Measurements from ENCODE around the gene ZNF827.

Gene ZNF827

DNA sequence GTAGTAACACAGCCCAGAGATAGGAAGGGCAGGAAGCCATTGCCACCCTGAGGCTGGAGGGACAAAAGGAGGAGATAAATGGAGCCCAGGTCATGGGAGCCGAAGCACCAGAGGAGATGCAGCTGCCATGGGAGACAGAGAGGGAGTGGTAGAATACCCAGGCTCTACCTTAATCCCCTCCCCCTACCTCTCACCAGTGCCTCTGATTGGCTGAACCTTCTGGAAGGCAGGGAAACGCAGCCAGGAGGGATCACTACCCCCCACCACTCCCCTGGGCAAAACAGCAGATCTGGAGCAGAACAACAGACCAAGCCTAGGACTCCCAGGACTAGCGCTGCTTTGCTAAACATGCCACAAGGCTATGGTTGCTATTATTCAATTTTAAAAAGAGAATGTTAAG, 114.2 kb downstream of the ZNF827 start:
- DNase-seq, result peak; percentile 51

DNA sequence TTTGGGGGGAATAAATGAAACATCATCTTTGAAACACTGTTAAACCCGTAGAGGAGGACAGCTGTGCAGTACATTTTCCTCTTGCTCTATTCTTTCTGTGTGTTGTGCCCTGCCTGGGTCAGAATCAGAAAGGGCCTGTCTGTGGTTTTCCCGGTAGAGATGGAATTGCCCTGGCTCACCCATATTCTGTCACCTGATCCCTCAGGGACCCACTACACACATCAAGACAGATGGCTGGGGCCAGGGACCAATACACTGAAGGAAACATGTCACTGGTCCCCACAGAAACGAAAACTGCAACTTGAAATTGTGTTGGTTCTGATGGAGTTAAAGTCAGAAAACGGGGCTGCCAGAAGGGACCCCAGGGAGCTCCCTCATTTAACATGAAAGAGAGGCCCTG, 114.9 kb downstream of the ZNF827 start:
- DNase-seq, result no peak

DNA sequence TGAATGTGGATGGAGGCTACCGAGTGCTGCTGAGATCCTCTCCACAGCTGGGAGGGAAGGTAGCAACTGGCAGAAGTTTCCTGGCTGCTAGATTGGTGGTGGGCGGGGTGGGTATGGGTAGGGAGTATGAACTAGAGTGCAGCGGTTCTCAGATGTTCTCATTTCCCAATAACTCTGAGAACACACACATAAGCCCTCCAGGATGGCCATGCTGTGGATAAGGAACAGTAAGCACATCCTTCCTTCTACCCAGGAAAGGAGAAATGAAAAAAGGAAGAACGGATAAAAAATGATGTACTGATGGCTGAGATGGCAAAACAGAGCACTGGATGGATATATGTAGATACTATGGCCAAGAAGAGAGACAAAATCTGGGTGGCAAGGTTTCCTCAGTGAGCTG, 116.0 kb downstream of the ZNF827 start:
- peak; percentile 4 for DNase-seq

DNA sequence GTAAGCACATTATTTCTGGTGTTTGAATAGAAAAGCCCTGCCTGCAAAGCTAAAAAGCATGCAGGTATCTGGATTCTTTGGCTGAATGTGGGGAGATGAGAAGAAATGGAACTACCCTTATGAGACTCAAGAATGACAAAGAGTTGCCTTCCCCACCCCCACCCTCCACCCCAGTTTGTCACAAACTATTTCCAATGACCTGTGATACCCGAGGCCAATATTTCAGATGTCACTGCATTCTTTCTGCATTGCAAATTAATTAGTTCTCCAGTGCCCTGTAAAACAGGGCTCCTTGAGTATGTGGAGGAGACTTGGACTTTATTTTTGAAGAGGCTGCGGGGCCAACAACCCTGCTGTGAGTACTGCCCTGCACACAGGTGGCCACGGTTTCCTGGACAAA, 116.4 kb downstream of the ZNF827 start:
- DNase-seq, result no peak

DNA sequence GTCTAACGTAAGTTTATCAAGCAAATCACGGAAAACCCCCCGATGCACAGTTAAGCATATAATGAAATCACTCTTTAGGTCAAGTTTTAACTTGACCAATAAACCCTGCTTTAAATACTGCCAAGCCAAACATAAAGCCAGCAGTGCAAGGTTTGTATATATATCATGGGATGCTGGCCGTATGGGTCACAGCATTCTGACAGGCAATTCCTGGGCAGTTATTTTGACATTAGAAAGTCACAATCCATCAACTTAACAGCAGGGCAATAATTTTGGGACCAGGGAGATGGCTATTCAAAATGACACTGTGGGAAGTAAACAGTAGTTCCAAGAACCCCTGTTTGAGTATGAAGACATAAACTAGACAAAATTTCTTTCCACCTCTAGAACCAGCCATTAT, 116.9 kb downstream of the ZNF827 start:
- DNase-seq, result peak; percentile 20

DNA sequence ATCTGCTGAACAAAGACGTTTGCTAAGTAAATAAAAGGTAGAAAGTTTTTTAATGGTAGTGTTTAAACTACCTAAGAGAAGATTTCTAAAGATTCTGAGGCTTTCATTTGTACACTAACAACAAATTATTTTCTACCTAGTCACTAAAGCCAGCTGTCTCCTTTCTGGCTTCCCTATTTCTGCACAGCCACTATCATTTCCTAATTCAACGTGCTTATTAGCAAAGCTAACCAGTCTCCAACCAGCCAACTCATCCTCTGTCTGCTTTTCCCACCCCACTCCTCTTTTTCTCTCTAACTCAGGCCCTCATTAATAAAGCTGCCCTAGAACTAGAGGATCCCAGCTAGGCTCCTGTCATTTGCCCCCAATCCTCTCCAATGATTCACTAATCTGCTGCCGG, 118.2 kb downstream of the ZNF827 start:
- DNase-seq, result peak; percentile 5

DNA sequence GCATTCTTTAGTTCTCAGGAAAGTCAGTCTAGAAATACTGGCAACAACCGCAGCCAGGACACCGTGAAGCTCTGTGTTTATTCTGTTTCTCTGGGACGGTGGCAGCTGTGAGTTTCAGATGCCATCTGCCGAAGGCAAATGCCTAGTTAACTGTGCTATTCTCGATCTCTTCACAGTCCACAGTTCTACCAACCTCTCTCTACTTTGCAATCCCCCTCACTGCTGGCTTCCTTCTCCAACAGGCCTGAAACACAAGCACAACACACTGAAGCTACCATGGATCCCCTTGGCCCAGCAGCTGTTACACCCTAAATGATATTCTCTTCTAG, 118.8 kb downstream of the ZNF827 start:
- no peak for DNase-seq

DNA sequence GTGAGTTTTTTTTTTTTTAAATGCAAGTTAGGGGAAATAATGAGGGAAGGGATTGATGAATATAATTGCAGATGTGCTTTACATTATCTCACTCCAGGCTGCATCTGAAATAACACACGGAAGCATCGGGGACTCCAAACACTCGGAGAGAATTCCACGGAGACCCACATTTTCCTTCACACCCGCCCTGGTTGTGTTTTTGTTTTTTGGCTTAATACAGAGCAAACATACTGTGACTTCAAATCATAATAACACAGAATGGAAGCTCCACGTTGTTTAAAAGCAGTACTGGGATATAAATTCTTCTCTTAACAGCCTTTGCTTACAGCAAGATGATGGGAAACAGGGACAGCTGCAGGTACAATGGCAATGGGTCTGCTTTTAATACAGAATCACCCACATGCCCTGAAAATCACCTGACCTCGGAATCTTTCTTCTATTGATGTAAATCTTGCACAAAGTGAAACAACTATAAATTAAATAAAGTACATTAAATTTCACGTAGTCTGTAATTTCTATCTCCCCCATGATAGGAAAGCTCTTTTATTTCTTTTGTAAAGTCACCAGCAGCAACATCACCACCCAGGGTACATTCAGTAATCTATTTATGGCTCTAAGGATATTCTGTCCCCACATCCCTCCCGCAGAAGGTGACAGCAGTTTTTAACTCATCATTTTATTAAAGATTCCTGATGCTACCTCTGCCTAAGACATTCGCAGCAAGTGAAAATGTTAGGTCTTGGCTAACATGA, 119.3 kb downstream of the ZNF827 start:
- no peak for DNase-seq

DNA sequence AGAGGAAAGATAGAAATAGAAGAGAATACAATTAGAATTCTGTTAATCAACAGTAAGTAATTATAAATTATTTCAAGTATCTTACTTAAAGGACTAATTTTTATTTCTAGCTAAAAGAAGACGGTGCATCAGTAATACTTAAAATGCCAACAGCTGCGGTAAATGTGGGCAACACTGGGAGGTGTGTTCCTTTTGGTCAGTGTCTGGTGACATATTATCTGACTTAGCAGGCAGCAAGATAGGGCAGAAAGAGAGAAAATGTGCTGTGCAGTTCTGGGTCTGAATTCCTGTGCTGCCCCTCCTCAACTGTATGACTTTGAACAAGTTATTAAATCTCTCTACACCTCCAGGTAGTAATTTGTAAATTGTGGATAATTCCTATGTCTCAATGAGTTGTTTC, 120.6 kb downstream of the ZNF827 start:
- DNase-seq, result no peak

DNA sequence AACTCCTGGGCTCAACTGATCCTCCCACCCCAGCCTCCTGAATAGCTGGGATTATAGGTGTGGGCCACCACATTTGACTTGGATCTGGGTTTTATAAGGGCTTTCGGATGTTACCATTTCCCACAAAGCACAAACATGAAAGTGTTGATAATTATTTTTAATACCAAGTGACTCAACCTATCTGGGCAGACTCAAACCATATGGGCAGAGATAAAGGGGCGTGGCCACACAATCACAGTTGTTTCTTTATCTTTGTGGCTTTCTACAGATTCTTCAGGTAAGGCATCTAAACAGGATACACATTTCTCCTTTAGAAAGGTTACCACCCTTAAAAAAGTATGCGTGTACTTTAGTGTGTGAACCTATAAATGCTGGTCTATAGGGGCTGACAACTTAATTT, 122.5 kb downstream of the ZNF827 start:
- no peak for DNase-seq

DNA sequence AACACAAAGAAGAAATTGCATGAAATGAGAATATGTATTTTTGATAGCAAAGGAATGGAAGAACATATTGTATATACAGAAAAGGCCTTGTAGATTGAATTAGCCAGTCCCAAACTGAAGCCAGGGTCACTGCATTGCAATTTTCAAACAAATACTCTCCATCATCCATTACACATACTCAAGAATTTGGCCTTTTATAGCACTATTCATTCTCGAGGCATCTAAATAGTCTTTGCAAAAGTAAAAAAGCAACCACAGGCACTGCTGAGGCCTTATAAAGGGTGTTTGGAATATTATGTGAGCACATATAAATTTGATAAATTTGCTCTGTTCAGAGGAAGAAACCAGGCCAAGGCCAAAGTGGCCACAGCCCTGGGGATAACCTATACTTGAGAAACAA, 123.0 kb downstream of the ZNF827 start:
- no peak for DNase-seq

DNA sequence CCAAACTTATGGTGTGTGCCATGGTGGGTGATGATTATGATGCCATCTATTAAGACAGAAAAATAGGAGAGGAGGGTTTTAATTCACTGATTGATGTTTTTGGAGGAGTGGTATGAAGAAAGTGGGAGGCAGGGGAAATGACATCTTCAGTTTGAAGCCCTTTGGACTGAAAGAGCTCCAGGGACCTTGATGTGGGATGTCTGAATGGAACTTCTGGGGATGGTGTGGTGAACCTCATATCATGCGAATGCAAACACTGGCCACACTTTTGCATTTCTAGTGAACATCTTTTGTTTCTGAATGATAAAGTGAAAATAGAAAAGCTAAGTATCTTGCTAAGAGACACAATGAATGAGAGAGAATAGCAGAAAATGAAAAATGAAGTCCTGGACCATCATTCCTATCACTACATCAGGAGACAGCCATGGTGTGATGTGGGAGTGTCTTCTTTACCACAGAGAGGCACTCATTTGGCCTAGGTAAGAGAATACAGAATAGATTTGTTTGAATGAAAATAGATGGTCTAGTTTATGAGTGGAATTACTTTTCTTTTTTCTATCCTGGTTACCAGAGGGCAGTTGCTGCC, 123.5 kb downstream of the ZNF827 start:
- no peak for DNase-seq

DNA sequence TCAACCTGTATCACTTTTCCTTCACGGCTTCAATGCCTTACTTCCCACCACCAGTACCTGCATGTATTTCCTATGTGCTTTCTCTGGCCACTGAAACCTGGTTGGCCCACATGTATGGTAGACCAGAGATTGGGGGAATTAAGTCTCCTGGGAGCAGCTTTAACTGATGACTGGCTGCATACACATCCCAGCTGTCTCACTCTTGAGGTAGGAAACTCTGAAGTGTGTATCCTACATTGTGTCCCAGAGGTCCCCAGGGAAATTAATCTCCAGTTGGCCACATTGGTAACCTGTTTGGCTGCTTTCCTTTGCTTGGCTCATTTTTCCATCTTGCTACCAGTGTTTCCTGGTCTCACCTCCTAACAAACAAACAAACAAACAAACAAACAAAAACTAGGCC, 124.4 kb downstream of the ZNF827 start:
- DNase-seq, result peak; percentile 1

DNA sequence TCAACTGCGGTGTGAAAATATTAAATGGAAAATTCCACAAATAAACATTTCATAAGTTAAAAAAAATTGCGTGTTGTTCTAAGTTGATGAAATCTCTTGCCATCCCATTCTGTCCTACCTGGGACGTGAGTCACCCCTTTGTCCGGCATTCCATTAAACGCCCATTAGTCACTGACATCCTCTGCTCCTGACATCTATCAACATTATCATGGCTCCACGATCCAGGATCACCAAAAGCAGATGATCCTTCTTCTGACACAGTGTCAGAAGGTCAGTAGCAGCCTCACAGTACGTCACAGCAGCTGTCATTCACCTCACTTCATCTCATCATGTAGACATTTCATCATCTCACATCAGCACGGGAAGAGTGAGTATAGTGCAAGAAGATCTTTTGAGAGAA, 125.7 kb downstream of the ZNF827 start:
- DNase-seq, result no peak

DNA sequence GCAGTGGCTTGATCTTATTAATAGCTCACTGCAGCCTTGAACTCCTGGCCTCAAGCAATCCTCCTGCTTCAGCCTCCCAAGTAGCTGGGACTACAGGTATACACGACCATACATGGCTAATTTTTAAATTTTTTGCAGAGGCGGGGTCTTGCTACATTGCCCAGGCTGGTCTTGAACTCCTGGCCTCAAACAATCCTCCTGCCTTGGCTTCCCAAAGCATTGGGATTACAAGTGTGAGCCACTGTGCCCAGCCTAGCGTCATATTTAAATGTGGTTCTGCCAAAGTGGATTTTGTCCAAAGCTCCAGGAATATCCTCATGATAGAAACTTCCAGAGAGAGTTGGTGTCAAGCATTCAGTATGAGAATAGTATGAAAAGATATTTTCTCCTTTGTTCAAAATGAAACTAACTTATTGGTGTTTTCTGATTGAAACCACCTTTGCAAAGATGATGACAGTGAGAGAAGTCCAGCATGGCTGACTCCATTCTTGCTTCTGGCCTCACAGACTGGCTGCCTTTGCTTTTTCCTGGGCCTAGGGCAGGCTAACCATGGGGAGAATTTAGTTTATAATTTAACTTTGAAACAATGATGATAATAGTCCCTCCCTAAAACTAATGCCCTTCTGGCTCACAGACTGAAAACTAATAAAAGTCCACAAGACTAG, 129.6 kb downstream of the ZNF827 start:
- DNase-seq, result no peak

DNA sequence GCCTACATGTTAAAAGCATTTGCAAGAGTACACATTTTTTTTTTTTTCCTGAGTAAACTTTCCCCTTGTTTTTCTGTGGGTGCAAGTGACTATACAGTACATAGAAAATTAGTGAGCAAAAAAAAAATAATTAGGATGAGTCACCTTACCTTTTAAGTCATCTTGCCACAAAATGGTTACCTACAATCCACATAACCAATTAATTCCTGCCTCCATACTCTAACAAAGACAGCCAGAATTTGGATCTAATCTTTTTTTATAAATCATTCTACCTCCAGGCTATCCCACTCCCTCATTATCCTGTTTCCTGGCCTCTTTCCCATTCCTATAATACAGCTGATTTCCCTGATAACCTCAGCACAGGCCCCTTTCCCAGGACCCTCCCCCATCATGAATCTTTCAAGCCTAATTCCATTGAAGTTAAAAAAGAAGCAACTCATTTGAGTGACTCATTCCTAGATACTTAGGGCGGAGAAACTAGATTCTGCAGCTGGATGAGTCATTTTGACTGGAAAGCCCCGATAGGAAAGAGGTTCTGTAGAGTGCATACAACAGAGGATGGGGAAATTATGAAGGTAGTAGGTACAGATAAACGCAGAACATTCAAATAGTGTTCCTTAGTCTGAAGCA, 130.5 kb downstream of the ZNF827 start:
- DNase-seq, result peak; percentile 65

DNA sequence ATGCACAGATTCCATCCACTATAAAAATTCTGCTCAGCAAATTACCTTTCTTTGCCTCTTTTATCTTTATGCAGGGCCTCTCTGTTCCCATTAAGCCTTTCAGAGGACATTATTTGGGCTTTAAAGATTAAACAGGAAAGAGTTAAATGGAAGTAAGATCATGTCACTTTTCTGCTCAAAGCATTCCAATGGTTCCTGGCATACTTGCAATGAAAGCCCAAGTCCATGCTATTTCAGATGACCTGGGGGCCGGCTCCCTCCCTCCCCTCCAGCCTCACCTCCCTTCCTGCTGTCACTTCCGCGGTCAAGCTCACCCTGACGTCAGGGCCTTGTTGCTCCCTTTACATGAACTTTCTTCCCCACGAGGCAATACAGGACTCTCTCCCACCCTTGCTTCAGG, 133.1 kb downstream of the ZNF827 start:
- DNase-seq, result no peak

DNA sequence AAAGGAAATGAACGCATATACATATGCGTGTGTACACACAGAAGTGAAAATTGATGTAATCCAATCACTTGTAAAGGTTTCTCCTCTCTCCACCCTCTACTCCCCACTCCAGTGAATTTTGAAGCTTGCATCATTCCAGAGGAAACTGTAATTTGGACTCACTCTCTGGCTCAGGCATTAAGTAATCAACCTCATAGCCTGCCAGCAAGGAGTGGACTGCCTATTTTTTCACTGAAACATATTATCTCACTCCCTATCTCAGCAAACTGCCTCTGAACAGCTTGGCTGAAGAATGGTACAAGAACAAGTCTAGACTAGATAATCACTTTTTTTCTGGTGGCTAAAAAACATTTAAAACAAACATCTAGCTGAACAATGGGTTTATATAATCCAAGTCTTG, 134.5 kb downstream of the ZNF827 start:
- peak; percentile 50 for DNase-seq

DNA sequence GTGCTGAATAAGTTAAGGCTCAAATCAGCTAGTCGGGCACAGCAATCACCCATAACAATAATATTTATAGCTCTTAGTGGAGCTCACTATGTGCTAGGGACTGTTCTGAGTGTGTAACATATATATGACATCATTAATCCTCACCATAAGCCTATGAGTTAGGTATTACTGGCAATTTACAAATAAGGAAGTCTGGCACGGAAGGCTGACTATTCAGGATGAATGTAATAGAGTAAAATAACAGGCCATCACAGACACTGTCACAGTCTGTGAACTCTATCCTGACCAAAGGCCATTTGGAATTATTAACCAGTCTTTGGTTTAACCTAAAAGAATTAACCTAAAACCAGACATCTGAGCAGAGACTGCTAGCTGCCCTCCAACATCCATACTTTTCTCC, 139.4 kb downstream of the ZNF827 start:
- DNase-seq, result no peak

DNA sequence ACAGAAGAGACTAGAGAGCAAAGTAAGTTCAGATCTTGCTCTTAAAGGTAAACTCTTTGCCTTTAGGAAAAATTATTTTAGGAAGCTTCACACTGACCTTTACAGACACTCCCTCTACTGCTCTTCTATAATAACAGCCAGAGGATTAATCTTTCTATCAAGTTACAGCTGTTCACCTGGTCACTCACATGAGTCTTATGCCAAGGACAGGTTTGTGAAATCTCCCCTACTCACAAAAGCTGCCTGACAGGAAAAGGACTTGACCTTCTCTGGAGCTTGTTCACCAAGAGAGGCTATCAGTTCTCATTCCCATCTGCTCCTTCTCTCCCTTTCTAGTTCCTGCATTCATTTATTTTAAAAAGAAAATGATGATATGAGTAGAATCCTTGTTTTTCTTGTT, 141.3 kb downstream of the ZNF827 start:
- peak; percentile 7 for DNase-seq

DNA sequence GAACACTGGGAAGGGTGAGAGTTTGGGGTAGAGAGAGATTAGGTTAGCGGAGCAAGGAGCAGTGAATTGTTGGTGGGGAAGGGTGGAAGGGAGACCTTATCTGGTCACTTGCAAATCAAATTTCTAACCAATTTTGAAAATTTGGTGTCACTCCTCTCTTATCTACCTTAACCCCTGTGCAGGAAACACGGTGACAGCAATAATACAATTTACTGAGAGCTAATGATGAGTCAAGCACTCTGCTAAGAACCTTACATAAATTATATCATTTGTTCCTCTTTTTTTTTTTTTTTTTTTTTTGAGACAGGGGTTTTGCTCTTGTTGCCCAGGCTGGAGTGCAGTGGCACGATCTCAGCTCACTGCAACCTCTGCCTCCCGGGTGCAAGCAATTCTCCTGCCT, 142.3 kb downstream of the ZNF827 start:
- no peak for DNase-seq

DNA sequence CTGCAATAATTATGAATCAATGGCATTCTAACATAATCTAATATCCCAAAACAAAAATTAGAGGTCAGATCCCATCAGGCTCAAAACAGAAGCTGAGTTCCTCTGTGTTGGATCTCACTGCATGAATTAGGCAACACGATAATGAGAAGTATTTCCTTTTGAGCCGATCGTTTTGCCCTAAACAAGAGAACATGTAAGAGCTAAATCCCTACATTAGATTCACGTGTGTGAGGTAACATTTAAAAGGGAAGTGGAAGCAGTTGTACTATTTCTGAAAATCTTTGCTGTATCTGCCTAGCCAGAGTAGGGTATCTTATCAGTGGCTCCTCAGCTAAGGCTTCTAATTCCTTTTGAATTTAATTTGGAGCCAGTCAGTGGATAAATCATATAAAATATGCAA, 143.1 kb downstream of the ZNF827 start:
- DNase-seq, result no peak

DNA sequence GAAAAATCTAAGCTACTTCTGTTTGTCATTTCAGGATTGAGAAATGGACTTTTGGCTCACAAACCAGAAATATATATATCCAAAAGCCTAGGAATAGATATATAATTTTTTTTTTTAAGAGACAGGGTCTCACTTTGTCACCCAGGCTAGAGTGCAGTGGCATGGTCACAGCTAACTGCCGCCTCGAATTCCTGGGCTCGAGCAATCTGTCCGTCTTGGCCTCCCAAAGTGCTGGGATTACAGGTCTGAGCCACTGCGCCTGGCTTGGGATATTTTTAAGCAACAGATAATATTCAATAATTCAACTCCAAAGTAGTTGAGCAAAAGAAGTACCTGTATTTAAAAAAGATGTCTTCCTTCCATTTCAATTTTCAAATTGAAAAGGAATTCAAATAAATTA, 146.2 kb downstream of the ZNF827 start:
- no peak for DNase-seq

DNA sequence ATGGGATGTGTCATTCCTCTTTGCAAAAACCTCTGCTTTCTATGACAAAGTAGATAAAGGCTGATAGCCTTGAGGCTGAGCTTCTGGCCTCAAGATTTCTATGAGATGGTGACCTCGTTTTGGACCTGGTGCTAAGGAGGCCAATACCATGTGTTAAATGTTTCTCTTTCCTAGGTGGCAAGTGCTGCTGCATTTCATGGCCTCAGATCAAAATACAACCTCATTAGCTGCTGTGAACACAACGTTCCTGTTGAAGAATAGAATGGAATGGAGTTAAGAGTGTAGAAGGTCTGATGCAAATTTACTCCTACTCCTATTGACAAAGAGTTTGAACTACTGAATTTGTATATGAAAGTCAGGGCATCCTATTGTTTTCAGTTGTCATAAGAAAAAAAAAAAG, 146.6 kb downstream of the ZNF827 start:
- DNase-seq, result no peak
